GM19193 (cell line): ENCODE data around the gene PTPRK.

Experiments used
- POLR2A ChIP-seq: IDR thresholded peaks from 4 replicates; pipeline ENCODE4 v1.6.1; 2011; ENCODE audit not compliant: insufficient read depth, insufficient read length; ENCODE audit errors: extremely low read depth

PTPRK gene

DNA sequence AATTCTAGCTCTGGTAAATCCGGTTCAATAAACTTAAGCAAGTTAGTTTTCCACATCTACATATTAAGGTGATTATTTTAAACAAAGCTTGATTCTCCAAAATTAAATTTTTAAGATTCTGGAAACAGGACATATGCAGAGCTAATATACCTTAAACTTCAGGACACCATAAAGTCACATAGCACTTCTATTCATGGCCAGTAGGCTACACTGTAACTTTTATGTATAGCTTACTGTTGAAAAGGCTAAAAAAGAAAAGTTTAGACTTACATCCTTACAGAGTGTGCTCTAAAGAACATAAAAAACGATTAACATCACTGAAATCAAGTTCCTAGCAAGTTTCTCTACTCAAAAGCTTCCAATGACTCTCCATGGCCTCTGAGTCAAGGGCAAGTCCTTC lies 224.7 kb downstream of the PTPRK start:
- TF ChIP-seq POLR2A = no peak

GRCh38 chr6:128290221-128290620 lies 230.2 kb downstream of the PTPRK start:
- TF ChIP-seq POLR2A = no peak

DNA sequence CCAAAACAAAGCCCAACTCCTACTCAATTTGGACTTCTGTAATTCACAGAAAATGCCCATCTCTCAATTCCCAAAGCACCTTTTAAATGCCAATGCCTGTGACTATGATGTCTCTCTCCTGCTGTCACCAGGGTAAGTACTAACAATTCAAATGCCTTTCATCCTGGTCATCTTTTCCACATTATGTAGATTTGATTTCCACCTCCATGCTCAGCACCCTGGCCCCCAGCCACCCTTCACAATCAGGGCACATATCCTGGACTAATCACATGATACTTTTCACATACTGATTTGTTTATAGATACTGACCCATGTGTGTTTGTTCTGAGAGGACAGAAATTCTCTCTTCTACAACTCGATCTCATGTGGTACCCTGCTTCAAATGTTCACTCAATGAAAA lies 236.3 kb downstream of the PTPRK start:
- no peak for TF ChIP-seq POLR2A

GRCh38 chr6:128282961-128283360 lies 237.4 kb downstream of the PTPRK start:
- no peak for TF ChIP-seq POLR2A

GRCh38 chr6:128280960-128281359 lies 239.4 kb downstream of the PTPRK start:
- TF ChIP-seq POLR2A = no peak

- TF ChIP-seq POLR2A = no peak
Observed at GRCh38 chr6:128280066-128280465, 240.3 kb downstream of the PTPRK start.

DNA sequence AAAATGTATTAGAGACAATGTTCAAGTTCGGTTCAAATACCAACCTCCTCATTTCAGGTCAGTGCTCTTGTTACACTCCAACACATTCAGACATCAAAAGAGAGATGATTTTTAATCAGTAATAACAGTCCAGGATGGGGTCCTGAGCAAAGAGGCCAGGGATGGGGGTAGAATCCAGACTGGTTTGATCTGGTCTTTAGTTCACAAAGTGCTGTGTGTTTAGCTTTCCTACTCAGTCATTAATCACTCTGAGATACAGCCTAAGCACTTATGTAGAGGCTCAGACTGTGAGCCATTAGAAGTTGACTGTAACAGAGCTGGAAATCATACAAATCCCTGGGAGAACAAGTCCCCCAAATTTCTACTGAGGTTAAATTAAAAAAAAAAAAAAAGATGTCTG lies 241.6 kb downstream of the PTPRK start:
- no peak for TF ChIP-seq POLR2A

- no peak for TF ChIP-seq POLR2A
Observed at GRCh38 chr6:128277379-128277778, 243.0 kb downstream of the PTPRK start.

GRCh38 chr6:128276311-128276710 lies 244.1 kb downstream of the PTPRK start:
- TF ChIP-seq POLR2A = no peak

DNA sequence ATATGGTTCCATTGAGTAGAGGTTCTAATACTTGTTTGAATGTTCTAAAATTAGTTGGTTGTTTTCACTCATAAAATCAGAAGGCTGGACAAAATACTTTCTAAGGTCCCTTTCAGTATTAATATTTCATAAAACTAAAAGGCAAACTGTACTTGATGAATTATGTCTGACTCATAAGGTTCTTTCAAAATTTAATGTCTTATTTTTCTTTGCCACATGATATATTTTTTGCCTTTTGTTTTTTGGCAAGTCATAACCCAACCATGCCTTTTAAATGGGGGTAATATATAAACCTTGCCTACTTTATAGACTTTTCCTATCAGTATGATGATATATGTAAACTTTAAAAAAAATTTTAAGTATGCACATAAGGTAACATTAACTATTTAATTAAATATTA lies 244.7 kb downstream of the PTPRK start:
- TF ChIP-seq POLR2A = no peak

DNA sequence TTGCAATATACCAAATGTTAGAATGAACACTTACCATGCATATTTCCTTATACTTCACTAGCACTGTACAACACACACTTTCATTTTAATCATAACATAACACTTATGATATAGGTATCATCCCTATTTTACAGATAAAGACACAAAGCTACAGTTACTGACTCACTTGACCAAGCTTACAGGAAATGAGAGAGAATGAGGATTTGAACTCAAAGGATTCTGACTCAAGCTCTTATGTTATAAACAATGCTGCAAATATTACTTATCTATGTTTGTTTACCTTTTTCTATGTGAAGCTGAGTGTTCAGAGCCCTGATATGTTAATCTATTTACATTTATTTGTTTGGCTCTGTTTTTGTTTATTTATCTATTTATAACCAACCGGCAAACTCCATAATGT lies 245.4 kb downstream of the PTPRK start:
- TF ChIP-seq POLR2A = no peak

GRCh38 chr6:128271527-128271926 lies 248.9 kb downstream of the PTPRK start:
- no peak for TF ChIP-seq POLR2A

- no peak for TF ChIP-seq POLR2A
Observed at GRCh38 chr6:128271011-128271410, 249.4 kb downstream of the PTPRK start.

DNA sequence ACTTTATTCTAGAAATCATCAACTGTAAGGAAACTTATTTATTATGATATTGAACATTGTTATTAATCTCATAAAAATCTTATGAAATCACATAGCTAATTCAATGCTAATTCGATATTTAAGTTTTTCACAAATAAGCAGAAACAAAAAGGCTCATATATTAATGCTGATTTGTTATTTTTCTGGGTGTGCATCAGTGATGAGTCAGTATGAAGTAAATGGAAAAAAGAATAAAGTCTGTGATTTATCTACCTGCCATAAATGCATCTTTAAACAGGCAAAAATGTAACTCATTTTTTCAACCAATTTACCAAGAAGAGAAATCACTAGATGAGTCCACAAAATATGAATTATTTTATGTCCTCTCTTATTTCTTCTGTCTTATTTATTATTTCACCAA lies 253.5 kb downstream of the PTPRK start:
- no peak for TF ChIP-seq POLR2A

DNA sequence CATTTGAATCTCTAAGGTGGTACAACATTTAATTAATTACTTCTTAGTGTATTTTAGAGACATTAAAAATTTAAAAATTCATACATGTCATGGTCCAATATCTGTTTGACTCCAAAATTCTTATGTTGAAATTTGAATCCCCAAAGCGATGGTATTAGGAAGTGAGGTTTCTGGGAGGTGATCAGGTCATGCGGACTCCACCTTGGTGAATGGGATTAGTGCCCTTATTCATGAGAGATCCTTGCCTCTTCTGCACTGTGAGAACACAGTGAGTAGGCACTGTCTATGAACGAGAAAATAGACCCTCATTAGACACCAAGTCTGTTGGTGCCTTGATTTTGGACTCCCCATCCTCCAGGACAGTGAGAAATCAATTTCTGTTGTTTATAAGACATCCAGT lies 254.7 kb downstream of the PTPRK start:
- TF ChIP-seq POLR2A = no peak

DNA sequence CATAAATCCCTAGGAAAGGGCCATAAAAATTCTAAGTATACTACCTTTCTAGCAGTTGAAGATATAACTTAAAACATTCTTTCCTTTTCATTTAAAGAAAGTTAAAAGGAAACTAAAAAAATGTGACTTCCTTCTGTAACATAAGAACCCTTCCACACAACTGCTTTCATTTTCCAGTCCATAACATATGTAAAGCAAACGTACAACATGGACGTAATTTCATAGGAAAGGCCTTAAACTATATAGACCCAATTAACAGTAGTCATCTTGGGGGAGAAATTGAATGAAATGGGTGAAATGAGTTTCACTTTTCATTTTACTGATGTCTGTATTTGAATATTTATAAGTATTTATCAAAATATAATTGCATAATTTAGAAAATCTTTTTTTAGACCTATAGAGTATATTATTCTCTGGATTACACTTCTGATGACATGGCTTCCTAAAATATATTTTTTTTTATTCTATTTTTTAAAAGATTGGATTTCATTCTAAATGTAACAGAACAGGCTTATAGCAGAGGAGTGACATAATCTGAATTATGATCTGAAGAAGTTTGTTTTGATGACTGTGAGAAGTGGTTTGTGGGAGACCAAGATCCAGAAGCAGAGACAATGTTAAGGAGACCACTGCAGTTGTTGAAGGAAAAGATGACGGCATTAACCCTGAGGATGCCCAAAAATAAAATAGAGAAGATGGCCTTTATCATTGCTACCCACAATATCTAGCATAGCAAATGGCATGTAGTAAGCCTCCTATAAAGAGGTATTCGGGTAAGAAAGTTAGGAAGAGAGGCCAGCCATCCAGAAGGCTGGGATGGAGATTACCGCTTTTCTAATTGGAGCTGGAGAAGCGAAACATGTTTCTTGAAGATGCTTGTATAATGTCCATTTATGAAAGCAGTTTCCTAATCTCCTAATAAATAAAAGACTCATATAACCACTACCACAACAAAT lies 260.4 kb downstream of the PTPRK start:
- TF ChIP-seq POLR2A = no peak
